GM23338 (cell line): Measurements from ENCODE around the gene P2RY12.

ENCODE experiments used
- CREB1 ChIP-seq: fragments of 250-450 bp; sonication (Bioruptor Pico); IDR thresholded peaks from 2 replicates; pipeline ENCODE4 v1.5.0; 2020; ENCODE audit warnings: low read depth, mild to moderate bottlenecking, moderate library complexity
- ETS1 ChIP-seq: IDR thresholded peaks from 2 replicates; pipeline ENCODE4 v1.6.1; 2016; ENCODE audit warnings: antibody characterized with exemption
- EZH2 ChIP-seq: fragments of 200-600 bp; sonication (generic); IDR thresholded peaks from one replicate; pipeline ENCODE4 v1.8.0; 2017; ENCODE audit warnings: antibody characterized with exemption, mild to moderate bottlenecking, low read depth; ENCODE audit not compliant: unreplicated experiment
- EZH2phosphoT487 ChIP-seq: fragments of 200-600 bp; sonication (generic); IDR thresholded peaks from one replicate; pipeline ENCODE4 v1.8.1; 2018; ENCODE audit warnings: antibody characterized with exemption; ENCODE audit not compliant: unreplicated experiment
- JUNB ChIP-seq: IDR thresholded peaks from one replicate; pipeline ENCODE4 v1.6.1; 2016; ENCODE audit warnings: antibody characterized with exemption; ENCODE audit not compliant: unreplicated experiment
- POLR2AphosphoS5 ChIP-seq: IDR thresholded peaks from 2 replicates; pipeline ENCODE4 v1.6.1; 2016; ENCODE audit warnings: antibody characterized with exemption, low read depth
- REST ChIP-seq: IDR thresholded peaks from one replicate; pipeline ENCODE4 v1.6.1; 2018; ENCODE audit warnings: antibody characterized with exemption; ENCODE audit not compliant: unreplicated experiment
- ZNF114 ChIP-seq: fragments of 250-450 bp; sonication (Bioruptor Pico); IDR thresholded peaks from 2 replicates; pipeline ENCODE4 v1.5.0; 2020; ENCODE audit warnings: mild to moderate bottlenecking, moderate library complexity
- ZNF331 ChIP-seq: fragments of 250-450 bp; sonication (Bioruptor Pico); IDR thresholded peaks from 2 replicates; pipeline ENCODE4 v1.5.0; 2020; ENCODE audit warnings: low read depth, mild to moderate bottlenecking, moderate library complexity
- ZNF462 ChIP-seq: fragments of 250-450 bp; sonication (Bioruptor Pico); IDR thresholded peaks from 2 replicates; pipeline ENCODE4 v1.5.0; 2020; ENCODE audit warnings: mild to moderate bottlenecking, moderate library complexity
- TF ChIP-seq, protein P1 (sequence below), 2 experiments: fragments of 200-600 bp in 1 of 2; sonication (generic) in 1 of 2; conservative IDR thresholded peaks; 2 replicates each; pipeline versions ENCODE4 v1.5.1 to v1.6.1; 2016 to 2017; ENCODE audit warnings: antibody characterized with exemption in 2 of 2, low read depth in 2 of 2, mild to moderate bottlenecking in 2 of 2, moderate library complexity in 1 of 2

GRCh38 chr3:151383111-151383510, 1.4 kb downstream of the P2RY12 start:
- TF ChIP-seq EZH2phosphoT487 (no peak), POLR2AphosphoS5 (no peak), JUNB (no peak), ZNF114 (no peak), EZH2 (no peak), ZNF331 (CRISPR knock-in tag) (no peak), REST (no peak), CREB1 (CRISPR knock-in tag) (no peak), ZNF462 (no peak), ETS1 (no peak)
- TF ChIP-seq, protein P1, sequence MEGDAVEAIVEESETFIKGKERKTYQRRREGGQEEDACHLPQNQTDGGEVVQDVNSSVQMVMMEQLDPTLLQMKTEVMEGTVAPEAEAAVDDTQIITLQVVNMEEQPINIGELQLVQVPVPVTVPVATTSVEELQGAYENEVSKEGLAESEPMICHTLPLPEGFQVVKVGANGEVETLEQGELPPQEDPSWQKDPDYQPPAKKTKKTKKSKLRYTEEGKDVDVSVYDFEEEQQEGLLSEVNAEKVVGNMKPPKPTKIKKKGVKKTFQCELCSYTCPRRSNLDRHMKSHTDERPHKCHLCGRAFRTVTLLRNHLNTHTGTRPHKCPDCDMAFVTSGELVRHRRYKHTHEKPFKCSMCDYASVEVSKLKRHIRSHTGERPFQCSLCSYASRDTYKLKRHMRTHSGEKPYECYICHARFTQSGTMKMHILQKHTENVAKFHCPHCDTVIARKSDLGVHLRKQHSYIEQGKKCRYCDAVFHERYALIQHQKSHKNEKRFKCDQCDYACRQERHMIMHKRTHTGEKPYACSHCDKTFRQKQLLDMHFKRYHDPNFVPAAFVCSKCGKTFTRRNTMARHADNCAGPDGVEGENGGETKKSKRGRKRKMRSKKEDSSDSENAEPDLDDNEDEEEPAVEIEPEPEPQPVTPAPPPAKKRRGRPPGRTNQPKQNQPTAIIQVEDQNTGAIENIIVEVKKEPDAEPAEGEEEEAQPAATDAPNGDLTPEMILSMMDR (conservative IDR thresholded peaks at IDR 0.05; ENCODE audit: low read depth in 2 of 2), result no peak
